SJCRH30 (cell line): ENCODE measurements around the gene ENPP3. TPM values are rescaled to one million over a fixed set of nuclear protein-coding genes. Genes with fewer than 3 reads are reported as not detected.

Experiments
- DNase-seq, 2 experiments: peaks; one replicate each; pipeline ENCODE4 v3.0.0-alpha.2; 2015 to 2020
- H3K27ac ChIP-seq: fragments of 250-450 bp; sonication (Bioruptor Pico); 2 replicates; pipeline ENCODE4 v1.5.1; 2020; ENCODE audit warnings: mild to moderate bottlenecking, moderate library complexity
- H3K27me3 ChIP-seq: fragments of 250-450 bp; sonication (Bioruptor Pico); 2 replicates; pipeline ENCODE4 v1.5.1; 2020; ENCODE audit warnings: mild to moderate bottlenecking, moderate library complexity
- H3K36me3 ChIP-seq: fragments of 250-450 bp; sonication (Bioruptor Pico); 2 replicates; pipeline ENCODE4 v1.5.1; 2020; ENCODE audit warnings: mild to moderate bottlenecking, moderate library complexity
- H3K4me1 ChIP-seq: fragments of 250-450 bp; sonication (Bioruptor Pico); 2 replicates; pipeline ENCODE4 v1.5.1; 2020; ENCODE audit warnings: mild to moderate bottlenecking, moderate library complexity
- H3K4me3 ChIP-seq: fragments of 250-450 bp; sonication (Bioruptor Pico); 2 replicates; pipeline ENCODE4 v1.5.1; 2020; ENCODE audit warnings: mild to moderate bottlenecking, moderate library complexity
- H3K9me3 ChIP-seq: fragments of 250-450 bp; sonication (Bioruptor Pico); replicated peaks from 2 replicates; pipeline ENCODE4 v1.5.1; 2020; ENCODE audit warnings: mild to moderate bottlenecking, moderate library complexity
- total RNA-seq: library from RNA; depleted of rRNA; stranded (reverse); fragments of >200 nt; shearing (Covaris generic); gene quantifications from 2 replicates; pipeline ENCODE4 v1.2.3, GENCODE V29; 2014

The ENPP3 gene
- total RNA-seq, 1 experiment from 2014 or later = 1.1 TPM

- no peaks in the 10 kb centered on the region for H3K9me3 ChIP-seq
- DNase-seq = no peak
- no peak overlapping the region for H3K4me3 ChIP-seq
- peaks cover 5% of the 10 kb centered on the region; the same call in 1 of the 2 replicates for H3K4me1 ChIP-seq
- no peaks in the 10 kb centered on the region for H3K27me3 ChIP-seq
- no peaks in the 10 kb centered on the region for H3K36me3 ChIP-seq
- H3K27ac ChIP-seq = no peak overlapping the region
Measured at GRCh38 chr6:131768964-131769363, 131.9 kb downstream of the ENPP3 start.

DNA sequence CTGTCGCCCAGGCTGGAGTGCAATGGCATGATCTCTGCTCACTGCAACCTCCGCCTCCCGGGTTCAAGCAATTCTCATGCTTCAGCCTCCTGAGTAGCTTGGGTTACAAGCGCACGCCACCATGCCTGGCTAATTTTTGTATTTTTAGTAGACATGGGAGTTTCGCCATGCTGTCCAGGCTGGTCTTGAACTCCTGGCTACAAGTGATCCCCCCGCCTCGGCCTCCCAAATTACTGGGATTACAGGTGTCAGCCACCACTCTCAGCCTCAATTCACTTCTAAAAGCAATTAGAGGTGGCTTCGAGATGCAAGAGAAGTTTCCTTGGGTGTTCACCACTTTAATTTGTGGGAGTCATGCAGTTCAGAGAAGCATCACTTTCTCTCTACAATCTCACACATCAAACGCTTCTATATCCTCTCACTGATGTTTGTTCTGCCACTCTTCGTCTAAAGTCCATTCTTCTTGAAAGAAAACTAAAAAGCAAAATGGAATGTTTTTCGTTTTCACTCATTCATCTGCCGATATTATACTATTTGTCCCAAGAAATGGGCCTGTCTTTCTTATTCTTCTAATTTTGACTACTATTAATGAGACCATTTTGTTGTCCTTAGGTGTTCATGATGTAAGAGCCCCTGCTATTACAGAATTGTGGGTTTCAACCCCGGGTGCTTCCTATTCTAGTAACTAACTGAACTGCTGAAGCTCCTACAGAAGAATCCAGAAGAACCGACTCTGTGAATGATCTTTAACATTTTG is 132.5 kb downstream of the ENPP3 start:
- DNase-seq = no peak
- Histone ChIP-seq H3K36me3 (no peaks in the 10 kb centered on the region), H3K27ac (no peak overlapping the region), H3K9me3 (no peaks in the 10 kb centered on the region), H3K4me3 (no peak overlapping the region), H3K4me1 (peaks cover 5% of the 10 kb centered on the region; the same call in 1 of the 2 replicates), H3K27me3 (no peaks in the 10 kb centered on the region)

DNA sequence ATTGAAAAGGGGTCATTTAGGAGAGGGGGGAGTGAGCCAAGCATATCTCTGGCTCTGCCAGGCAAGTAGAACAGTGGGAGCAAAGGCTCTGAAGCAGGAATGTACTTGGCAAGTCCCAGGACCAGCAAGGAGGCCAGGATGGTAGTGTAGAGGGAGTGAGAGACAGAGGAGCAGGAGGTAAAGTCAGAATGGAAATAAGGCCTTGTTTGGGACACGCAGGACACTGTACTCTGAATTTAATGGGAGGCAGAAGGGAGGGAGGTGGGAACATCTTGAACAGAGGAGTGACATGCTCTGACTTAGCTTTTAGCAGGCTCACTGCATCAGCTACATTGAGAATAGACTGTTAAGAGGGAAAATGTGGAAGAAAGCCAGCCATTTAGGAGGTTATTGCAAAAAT is 133.7 kb downstream of the ENPP3 start:
- H3K9me3 ChIP-seq = no peaks in the 10 kb centered on the region
- no peaks in the 10 kb centered on the region for H3K4me1 ChIP-seq
- H3K36me3 ChIP-seq = no peaks in the 10 kb centered on the region
- no peak overlapping the region for H3K27ac ChIP-seq
- H3K27me3 ChIP-seq = no peaks in the 10 kb centered on the region
- no peak overlapping the region for H3K4me3 ChIP-seq
- DNase-seq = no peak

GRCh38 chr6:131773284-131773950 is 136.3 kb downstream of the ENPP3 start:
- no peak for DNase-seq
- no peaks in the 10 kb centered on the region for H3K27me3 ChIP-seq
- no peak overlapping the region for H3K4me3 ChIP-seq
- no peaks in the 10 kb centered on the region for H3K36me3 ChIP-seq
- no peaks in the 10 kb centered on the region for H3K4me1 ChIP-seq
- no peak overlapping the region for H3K27ac ChIP-seq
- H3K9me3 ChIP-seq = no peaks in the 10 kb centered on the region

- Histone ChIP-seq H3K27me3 (no peaks in the 10 kb centered on the region), H3K4me3 (no peak overlapping the region), H3K27ac (no peak overlapping the region), H3K9me3 (no peaks in the 10 kb centered on the region), H3K36me3 (no peaks in the 10 kb centered on the region), H3K4me1 (no peaks in the 10 kb centered on the region)
- no peak for DNase-seq
Measured at GRCh38 chr6:131775886-131776285, 138.8 kb downstream of the ENPP3 start.

GRCh38 chr6:131776985-131777384 is 139.9 kb downstream of the ENPP3 start:
- Histone ChIP-seq H3K27me3 (no peaks in the 10 kb centered on the region), H3K9me3 (no peaks in the 10 kb centered on the region), H3K4me3 (no peak overlapping the region), H3K4me1 (no peaks in the 10 kb centered on the region), H3K36me3 (no peaks in the 10 kb centered on the region), H3K27ac (no peak overlapping the region)
- no peak for DNase-seq

DNA sequence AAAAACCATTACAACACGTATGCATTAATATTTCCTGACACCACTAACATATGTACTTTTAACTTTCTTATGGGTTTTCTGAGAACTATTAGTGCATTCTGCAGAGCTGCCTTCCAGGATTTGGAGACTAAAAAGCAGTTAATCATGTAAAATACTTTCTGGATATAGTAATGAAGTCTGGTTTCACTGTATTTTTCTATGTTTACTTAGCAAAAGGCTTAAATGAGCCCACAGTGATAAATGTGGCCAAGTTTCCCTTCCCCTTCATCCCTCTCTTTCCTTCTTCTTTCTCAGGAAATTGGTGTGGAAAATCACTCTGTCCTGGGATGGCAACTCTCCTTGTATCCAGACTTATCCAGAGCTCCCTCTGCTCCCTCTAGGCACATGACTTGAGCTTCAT is 141.1 kb downstream of the ENPP3 start:
- Histone ChIP-seq H3K4me3 (no peak overlapping the region), H3K9me3 (no peaks in the 10 kb centered on the region), H3K27ac (no peak overlapping the region), H3K36me3 (no peaks in the 10 kb centered on the region), H3K4me1 (no peaks in the 10 kb centered on the region), H3K27me3 (no peaks in the 10 kb centered on the region)
- DNase-seq = no peak

- Histone ChIP-seq H3K4me3 (no peak overlapping the region), H3K9me3 (no peaks in the 10 kb centered on the region), H3K27ac (no peak overlapping the region), H3K4me1 (no peaks in the 10 kb centered on the region), H3K27me3 (no peaks in the 10 kb centered on the region), H3K36me3 (no peaks in the 10 kb centered on the region)
- no peak for DNase-seq
Measured at GRCh38 chr6:131779304-131779703, 142.2 kb downstream of the ENPP3 start.

GRCh38 chr6:131780600-131780999 is 143.5 kb downstream of the ENPP3 start:
- no peak for DNase-seq
- Histone ChIP-seq H3K4me3 (no peak overlapping the region), H3K9me3 (no peaks in the 10 kb centered on the region), H3K4me1 (no peaks in the 10 kb centered on the region), H3K36me3 (no peaks in the 10 kb centered on the region), H3K27me3 (no peaks in the 10 kb centered on the region), H3K27ac (no peak overlapping the region)

DNA sequence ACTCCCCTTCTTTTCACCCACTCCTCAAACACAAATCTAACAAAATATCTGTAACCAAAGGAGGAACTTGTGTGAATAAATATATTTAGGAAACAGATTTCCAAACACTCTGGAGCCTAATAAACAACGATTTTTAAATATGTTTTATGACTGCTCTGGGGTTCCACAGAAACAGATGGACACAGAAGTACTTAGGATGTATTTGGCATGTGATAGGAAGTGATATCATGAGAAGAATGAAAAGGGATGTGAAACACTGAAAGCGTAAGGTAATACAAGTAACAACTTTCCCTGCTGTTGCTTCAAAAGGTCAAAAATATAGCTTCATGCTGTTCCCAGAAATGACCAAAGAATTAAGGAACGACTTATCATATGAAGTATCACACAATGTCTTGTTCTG is 144.6 kb downstream of the ENPP3 start:
- DNase-seq = no peak
- Histone ChIP-seq H3K27me3 (no peaks in the 10 kb centered on the region), H3K27ac (no peak overlapping the region), H3K9me3 (no peaks in the 10 kb centered on the region), H3K4me3 (no peak overlapping the region), H3K36me3 (no peaks in the 10 kb centered on the region), H3K4me1 (no peaks in the 10 kb centered on the region)

GRCh38 chr6:131782764-131783163 is 145.7 kb downstream of the ENPP3 start:
- no peak overlapping the region for H3K4me3 ChIP-seq
- no peaks in the 10 kb centered on the region for H3K9me3 ChIP-seq
- DNase-seq = peak in 1 of 2 experiments; percentile 16
- H3K27ac ChIP-seq = no peak overlapping the region
- H3K36me3 ChIP-seq = no peaks in the 10 kb centered on the region
- H3K4me1 ChIP-seq = peaks cover 4% of the 10 kb centered on the region; the same call in 1 of the 2 replicates
- H3K27me3 ChIP-seq = no peaks in the 10 kb centered on the region

- Histone ChIP-seq H3K36me3 (no peaks in the 10 kb centered on the region), H3K27me3 (no peaks in the 10 kb centered on the region), H3K27ac (no peak overlapping the region), H3K4me1 (peaks cover 18% of the 10 kb centered on the region), H3K4me3 (no peak overlapping the region), H3K9me3 (no peaks in the 10 kb centered on the region)
- no peak for DNase-seq
Measured at GRCh38 chr6:131784561-131784960, 147.5 kb downstream of the ENPP3 start.

GRCh38 chr6:131787079-131787478 is 150.0 kb downstream of the ENPP3 start:
- peaks cover 26% of the 10 kb centered on the region for H3K4me1 ChIP-seq
- H3K27me3 ChIP-seq = no peaks in the 10 kb centered on the region
- H3K4me3 ChIP-seq = no peak overlapping the region
- no peaks in the 10 kb centered on the region for H3K9me3 ChIP-seq
- no peaks in the 10 kb centered on the region for H3K36me3 ChIP-seq
- H3K27ac ChIP-seq = no peak overlapping the region
- DNase-seq = no peak

DNA sequence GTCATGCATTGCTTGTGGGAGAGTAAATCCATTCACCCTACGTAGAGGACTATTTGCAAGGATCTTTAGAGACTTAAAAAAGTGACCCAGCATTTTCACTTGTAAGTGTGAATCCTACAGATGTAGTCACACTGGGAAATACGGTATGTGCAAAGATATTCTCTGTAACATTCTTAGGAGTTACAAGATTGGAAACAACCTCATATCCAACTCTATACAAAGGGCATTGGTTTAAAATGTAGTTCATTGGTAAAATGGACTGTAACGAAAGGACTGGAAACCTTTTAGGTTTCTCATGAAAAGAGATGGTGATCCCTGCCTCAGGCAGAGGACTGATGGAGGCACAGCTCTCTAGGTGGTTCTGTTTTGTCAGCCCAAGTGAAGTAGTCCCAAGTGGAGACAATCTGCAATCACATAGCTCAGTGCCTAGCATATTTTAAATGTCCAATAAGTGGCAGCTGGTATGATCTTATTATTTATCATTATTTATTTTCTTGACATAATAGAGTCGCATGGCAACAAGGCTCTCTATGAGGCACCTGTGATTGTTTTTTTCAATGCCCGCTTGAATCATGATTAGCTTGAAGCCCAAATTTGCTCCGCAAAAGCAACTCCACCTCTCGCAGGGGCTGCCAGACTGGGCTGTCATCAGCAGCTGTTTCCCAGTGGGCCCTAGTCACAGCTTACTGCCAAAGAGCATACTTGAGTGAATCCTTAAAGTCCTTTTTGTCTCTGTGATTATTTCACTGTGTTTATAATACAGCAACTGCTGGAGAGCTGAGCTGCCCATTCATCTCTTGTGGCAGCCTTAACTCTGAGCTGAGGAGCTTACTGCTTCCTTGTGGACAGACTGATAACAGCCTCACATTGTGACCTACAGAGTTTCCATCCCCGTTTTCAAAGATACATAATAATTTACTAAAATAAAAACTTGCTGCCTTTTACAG is 150.9 kb downstream of the ENPP3 start:
- H3K4me1 ChIP-seq = peaks cover 30% of the 10 kb centered on the region
- peak; percentile 89 to 92 for DNase-seq
- H3K27ac ChIP-seq = peak overlapping the region; percentile 48
- H3K27me3 ChIP-seq = no peaks in the 10 kb centered on the region
- H3K9me3 ChIP-seq = no peaks in the 10 kb centered on the region
- no peak overlapping the region for H3K4me3 ChIP-seq
- H3K36me3 ChIP-seq = no peaks in the 10 kb centered on the region

DNA sequence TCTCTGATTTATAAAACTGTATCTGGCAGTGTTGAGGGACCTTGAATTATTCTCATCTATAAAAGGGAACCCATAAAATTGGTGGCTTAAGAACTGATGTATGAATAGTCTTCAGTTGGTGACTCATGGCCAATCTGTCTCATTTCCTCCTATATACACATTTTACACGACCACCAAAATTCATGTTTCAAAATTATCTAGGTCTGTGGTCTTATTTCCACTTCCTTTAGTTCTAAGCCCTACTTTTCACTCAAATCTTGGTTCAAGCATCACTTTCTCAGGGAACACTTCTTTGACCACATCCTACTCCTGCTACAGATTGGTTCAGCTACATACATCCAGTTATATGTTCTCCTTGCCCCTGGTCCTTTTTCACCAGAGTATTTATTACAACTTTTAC is 152.1 kb downstream of the ENPP3 start:
- DNase-seq = peak in 1 of 2 experiments; percentile 44
- H3K36me3 ChIP-seq = no peaks in the 10 kb centered on the region
- no peaks in the 10 kb centered on the region for H3K27me3 ChIP-seq
- no peaks in the 10 kb centered on the region for H3K9me3 ChIP-seq
- H3K27ac ChIP-seq = peak overlapping the region; percentile 48
- H3K4me1 ChIP-seq = peaks cover 30% of the 10 kb centered on the region
- H3K4me3 ChIP-seq = no peak overlapping the region
